ENCODE measurements around the gene SLC9C2.

GRCh38 chr1:173532237-173532636 lies 70.6 kb downstream of the SLC9C2 start:
- TF ChIP-seq EZH2 (IDR thresholded peaks at IDR 0.05; ENCODE audit: borderline replicate concordance, insufficient read depth, low read length, poor library complexity, severe bottlenecking) (no peak), CTCF (IDR thresholded peaks at IDR 0.05; ENCODE audit: poor library complexity, severe bottlenecking) (no peak), POLR2AphosphoS5 (IDR thresholded peaks at IDR 0.05) (no peak), MXI1 (conservative IDR thresholded peaks at IDR 0.05; ENCODE audit: poor library complexity, severe bottlenecking) (no peak), TAF1 (IDR thresholded peaks at IDR 0.05; ENCODE audit: low read depth) (no peak), EP300 (conservative IDR thresholded peaks at IDR 0.05; ENCODE audit: poor library complexity, severe bottlenecking) (no peak), RAD21 (conservative IDR thresholded peaks at IDR 0.05) (no peak)
- TF ChIP-seq, protein P1, sequence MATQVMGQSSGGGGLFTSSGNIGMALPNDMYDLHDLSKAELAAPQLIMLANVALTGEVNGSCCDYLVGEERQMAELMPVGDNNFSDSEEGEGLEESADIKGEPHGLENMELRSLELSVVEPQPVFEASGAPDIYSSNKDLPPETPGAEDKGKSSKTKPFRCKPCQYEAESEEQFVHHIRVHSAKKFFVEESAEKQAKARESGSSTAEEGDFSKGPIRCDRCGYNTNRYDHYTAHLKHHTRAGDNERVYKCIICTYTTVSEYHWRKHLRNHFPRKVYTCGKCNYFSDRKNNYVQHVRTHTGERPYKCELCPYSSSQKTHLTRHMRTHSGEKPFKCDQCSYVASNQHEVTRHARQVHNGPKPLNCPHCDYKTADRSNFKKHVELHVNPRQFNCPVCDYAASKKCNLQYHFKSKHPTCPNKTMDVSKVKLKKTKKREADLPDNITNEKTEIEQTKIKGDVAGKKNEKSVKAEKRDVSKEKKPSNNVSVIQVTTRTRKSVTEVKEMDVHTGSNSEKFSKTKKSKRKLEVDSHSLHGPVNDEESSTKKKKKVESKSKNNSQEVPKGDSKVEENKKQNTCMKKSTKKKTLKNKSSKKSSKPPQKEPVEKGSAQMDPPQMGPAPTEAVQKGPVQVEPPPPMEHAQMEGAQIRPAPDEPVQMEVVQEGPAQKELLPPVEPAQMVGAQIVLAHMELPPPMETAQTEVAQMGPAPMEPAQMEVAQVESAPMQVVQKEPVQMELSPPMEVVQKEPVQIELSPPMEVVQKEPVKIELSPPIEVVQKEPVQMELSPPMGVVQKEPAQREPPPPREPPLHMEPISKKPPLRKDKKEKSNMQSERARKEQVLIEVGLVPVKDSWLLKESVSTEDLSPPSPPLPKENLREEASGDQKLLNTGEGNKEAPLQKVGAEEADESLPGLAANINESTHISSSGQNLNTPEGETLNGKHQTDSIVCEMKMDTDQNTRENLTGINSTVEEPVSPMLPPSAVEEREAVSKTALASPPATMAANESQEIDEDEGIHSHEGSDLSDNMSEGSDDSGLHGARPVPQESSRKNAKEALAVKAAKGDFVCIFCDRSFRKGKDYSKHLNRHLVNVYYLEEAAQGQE (IDR thresholded peaks at IDR 0.05; ENCODE audit: borderline replicate concordance) = no peak

Measured in neural cell (in vitro differentiated cells).